Esophagus (tissue), 2 donors: ENCODE measurements around the gene MCMBP. TPM values are rescaled to one million over a fixed set of nuclear protein-coding genes. Genes with fewer than 3 reads are reported as not detected.

ENCODE experiments used
- H3K27ac ChIP-seq, 2 donors: one replicate each; pipeline ENCODE4 v1.5.1; 2013; ENCODE audit warnings: low read depth in 2 of 2, mild to moderate bottlenecking in 2 of 2, inconsistent platforms in 1 of 2, low read length in 1 of 2, moderate library complexity in 1 of 2
- H3K27me3 ChIP-seq, 2 donors: one replicate each; pipeline ENCODE4 v1.6.1; 2013; ENCODE audit warnings: low read length in 2 of 2, control low read depth in 1 of 2, mild to moderate bottlenecking in 1 of 2; ENCODE audit not compliant: insufficient read depth in 2 of 2, control insufficient read depth in 1 of 2
- H3K36me3 ChIP-seq, 2 donors: one replicate each; pipeline ENCODE4 v1.6.1; 2013; ENCODE audit warnings: low read length in 1 of 2; ENCODE audit not compliant: control insufficient read depth in 2 of 2, insufficient read depth in 2 of 2
- H3K4me1 ChIP-seq, 2 donors: one replicate each; pipeline ENCODE4 v1.6.1; 2013; ENCODE audit warnings: low read length in 1 of 2; ENCODE audit not compliant: control insufficient read depth in 2 of 2, insufficient read depth in 2 of 2
- H3K4me3 ChIP-seq, 2 donors: one replicate each; pipeline ENCODE4 v1.5.1; 2013; ENCODE audit warnings: low read length in 2 of 2, mild to moderate bottlenecking in 2 of 2, low read depth in 1 of 2, moderate library complexity in 1 of 2
- H3K9me3 ChIP-seq, 2 donors: one replicate each; pipeline ENCODE4 v1.6.1; 2013; ENCODE audit warnings: mild to moderate bottlenecking in 2 of 2, low read depth in 1 of 2, low read length in 1 of 2, moderate library complexity in 1 of 2; ENCODE audit not compliant: control insufficient read depth in 2 of 2, insufficient read depth in 1 of 2
- WGBS, 2 donors: extraction: QIAGEN DNeasy Blood & Tissue Kit; methylation state at CpG; one replicate each; pipeline ENCODE4 v1.1.7; 2013; 5-methylcytosine and 5-hydroxymethylcytosine counted together
- polyA plus RNA-seq, 2 donors: library from polyadenylated mRNA; stranded (reverse); fragments of 200-250 nt; gene quantifications; one replicate each; pipeline ENCODE4 v1.2.3, GENCODE V29; 2013
- donor health status: healthy with polysubstance abuse.
- donor health status: Bipolar disorder and iron deficiency.

Gene MCMBP
- polyA plus RNA-seq, 2 donors, result 13.7 to 28.9 TPM

GRCh38 chr10:119845656-119846055 lies 27.0 kb downstream of the MCMBP start:
- Histone ChIP-seq H3K27ac (no peak overlapping the region), H3K9me3 (no peaks in the 10 kb centered on the region), H3K4me3 (no peak overlapping the region), H3K4me1 (no peaks in the 10 kb centered on the region), H3K36me3 (peaks cover 32 to 33% of the 10 kb centered on the region in 2 donors), H3K27me3 (no peaks in the 10 kb centered on the region)
- 96 to 100% methylated on average over 1 of the region's 1 CpG for WGBS, 2 donors

- Histone ChIP-seq H3K27me3 (no peaks in the 10 kb centered on the region), H3K4me1 (no peaks in the 10 kb centered on the region), H3K4me3 (no peak overlapping the region), H3K27ac (no peak overlapping the region), H3K36me3 (peaks cover 9 to 19% of the 10 kb centered on the region in 2 donors), H3K9me3 (no peaks in the 10 kb centered on the region)
- 88 to 95% methylated on average over 4 of the region's 4 CpGs for WGBS, 2 donors
Measured at GRCh38 chr10:119834188-119834587, 38.5 kb downstream of the MCMBP start.

- Histone ChIP-seq H3K36me3 (peaks cover 9 to 17% of the 10 kb centered on the region in 2 donors), H3K27ac (no peak overlapping the region), H3K27me3 (no peaks in the 10 kb centered on the region), H3K4me3 (no peak overlapping the region), H3K9me3 (no peaks in the 10 kb centered on the region), H3K4me1 (no peaks in the 10 kb centered on the region)
- 93 to 95% methylated on average over 2 of the region's 2 CpGs for WGBS, 2 donors
Measured at GRCh38 chr10:119832951-119833350, 39.7 kb downstream of the MCMBP start.

GRCh38 chr10:119831656-119832055 lies 41.0 kb downstream of the MCMBP start:
- 88 to 91% methylated on average over 11 of the region's 11 CpGs for WGBS, 2 donors
- no peak overlapping the region for H3K4me3 ChIP-seq
- H3K4me1 ChIP-seq, result no peaks in the 10 kb centered on the region
- H3K36me3 ChIP-seq, result peaks cover 16 to 19% of the 10 kb centered on the region in 2 donors
- H3K27me3 ChIP-seq, result no peaks in the 10 kb centered on the region
- no peak overlapping the region for H3K27ac ChIP-seq
- no peaks in the 10 kb centered on the region for H3K9me3 ChIP-seq

GRCh38 chr10:119830851-119831250 lies 41.8 kb downstream of the MCMBP start:
- peaks cover 16% of the 10 kb centered on the region in 2 donors for H3K36me3 ChIP-seq
- H3K4me1 ChIP-seq, result no peaks in the 10 kb centered on the region
- no peak overlapping the region for H3K4me3 ChIP-seq
- WGBS, 2 donors, result 92% methylated on average over 4 of the region's 4 CpGs
- no peaks in the 10 kb centered on the region for H3K27me3 ChIP-seq
- H3K27ac ChIP-seq, result no peak overlapping the region
- no peaks in the 10 kb centered on the region for H3K9me3 ChIP-seq

GRCh38 chr10:119829429-119829828 lies 43.2 kb downstream of the MCMBP start:
- WGBS, 2 donors, result 81 to 85% methylated on average over 7 of the region's 7 CpGs
- Histone ChIP-seq H3K4me1 (no peaks in the 10 kb centered on the region), H3K27me3 (no peaks in the 10 kb centered on the region), H3K4me3 (no peak overlapping the region), H3K9me3 (no peaks in the 10 kb centered on the region), H3K27ac (no peak overlapping the region), H3K36me3 (peaks cover 14% of the 10 kb centered on the region in 2 donors)

- H3K4me1 ChIP-seq, result no peaks in the 10 kb centered on the region
- H3K36me3 ChIP-seq, result peaks cover 10 to 14% of the 10 kb centered on the region in 2 donors
- 71 to 72% methylated on average over 4 of the region's 4 CpGs for WGBS, 2 donors
- H3K27me3 ChIP-seq, result no peaks in the 10 kb centered on the region
- no peak overlapping the region for H3K4me3 ChIP-seq
- no peak overlapping the region for H3K27ac ChIP-seq
- no peaks in the 10 kb centered on the region for H3K9me3 ChIP-seq
Measured at GRCh38 chr10:119827430-119827829, 45.2 kb downstream of the MCMBP start.

GRCh38 chr10:119826771-119827170 lies 45.9 kb downstream of the MCMBP start:
- Histone ChIP-seq H3K27ac (no peak overlapping the region), H3K4me1 (no peaks in the 10 kb centered on the region), H3K9me3 (no peaks in the 10 kb centered on the region), H3K27me3 (no peaks in the 10 kb centered on the region), H3K36me3 (peaks cover 10 to 14% of the 10 kb centered on the region in 2 donors), H3K4me3 (no peak overlapping the region)
- WGBS, 2 donors, result 93 to 95% methylated on average over 6 of the region's 6 CpGs

GRCh38 chr10:119824299-119824698 lies 48.3 kb downstream of the MCMBP start:
- Histone ChIP-seq H3K4me3 (no peak overlapping the region), H3K4me1 (no peaks in the 10 kb centered on the region), H3K9me3 (no peaks in the 10 kb centered on the region), H3K27me3 (no peaks in the 10 kb centered on the region), H3K36me3 (peaks cover 6 to 11% of the 10 kb centered on the region in 2 donors), H3K27ac (no peak overlapping the region)
- 83 to 84% methylated on average over 3 of the region's 3 CpGs for WGBS, 2 donors

GRCh38 chr10:119821182-119821581 lies 51.5 kb downstream of the MCMBP start:
- H3K4me3 ChIP-seq, result no peak overlapping the region
- 64 to 65% methylated on average over 4 of the region's 4 CpGs for WGBS, 2 donors
- H3K27ac ChIP-seq, result no peak overlapping the region
- no peaks in the 10 kb centered on the region for H3K9me3 ChIP-seq
- no peaks in the 10 kb centered on the region for H3K27me3 ChIP-seq
- no peaks in the 10 kb centered on the region for H3K4me1 ChIP-seq
- H3K36me3 ChIP-seq, result peaks cover 0 to 7% of the 10 kb centered on the region in 2 donors
